ENCODE measurements around the gene DIS3L2. TPM values are rescaled to one million over a fixed set of nuclear protein-coding genes. Genes with fewer than 3 reads are reported as not detected.

DIS3L2 gene
- total RNA-seq, 4 donors from 2014 or later: 52.8 to 74.9 (median 61.8) TPM

DNA sequence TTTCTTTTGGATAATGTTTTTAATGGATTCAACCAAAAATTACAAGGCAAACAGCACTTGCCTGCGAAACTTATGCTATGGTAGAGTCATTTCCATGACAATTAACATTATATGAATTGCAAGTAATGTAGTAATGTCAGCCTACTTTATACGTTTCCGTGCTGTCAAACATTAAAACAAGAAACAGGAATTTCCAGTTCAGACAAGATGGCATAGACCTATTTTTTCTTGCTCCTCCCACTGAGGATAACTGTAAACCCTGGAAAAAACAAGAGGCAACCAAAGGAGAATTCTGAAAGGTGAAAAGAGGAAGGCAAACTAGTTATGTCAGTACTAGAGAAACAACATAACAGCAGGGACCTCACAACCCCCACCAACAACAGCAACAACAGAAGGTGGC lies 170.7 kb downstream of the DIS3L2 start:
- H3K4me1 ChIP-seq: peaks cover 0 to 10% (median 0%) of the 10 kb centered on the region in 4 donors
- H3K4me3 ChIP-seq: no peak overlapping the region
- no peak overlapping the region for H3K27ac ChIP-seq
- H3K27me3 ChIP-seq: no peaks in the 10 kb centered on the region
- no peak for TF ChIP-seq POLR2A (IDR thresholded peaks at IDR 0.05)
- no peaks in the 10 kb centered on the region for H3K9me3 ChIP-seq
- 85 to 96% methylated on average over 3 of the region's 3 CpGs for WGBS, 2 donors
- no peak for DNase-seq (ENCODE audit: low spot score in 2 of 2)
- peaks cover 0 to 38% (median 4%) of the 10 kb centered on the region in 3 donors for H3K36me3 ChIP-seq

DNA sequence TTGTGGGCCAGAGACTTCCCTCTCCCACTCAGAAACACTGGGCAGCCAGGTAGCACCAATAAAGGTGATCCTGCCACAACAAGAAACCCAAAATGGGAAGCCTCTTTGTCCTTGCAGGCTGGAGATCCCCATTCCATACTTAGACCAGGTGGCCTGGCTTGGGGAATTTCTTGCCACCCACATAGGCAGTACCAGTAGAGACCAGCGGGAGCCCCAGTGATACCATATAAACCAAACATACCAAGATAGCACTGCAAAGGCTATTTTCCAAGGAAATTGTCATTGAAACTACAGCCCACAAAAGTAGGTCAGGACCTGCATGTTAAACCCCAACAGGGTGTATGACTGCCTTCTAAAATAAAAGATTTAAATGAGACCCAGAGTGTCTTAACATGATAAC lies 171.6 kb downstream of the DIS3L2 start:
- Histone ChIP-seq H3K36me3 (peaks cover 0 to 38% (median 4%) of the 10 kb centered on the region in 3 donors), H3K27ac (no peak overlapping the region), H3K4me3 (no peak overlapping the region), H3K27me3 (no peaks in the 10 kb centered on the region), H3K4me1 (peaks cover 0 to 10% (median 0%) of the 10 kb centered on the region in 4 donors), H3K9me3 (no peaks in the 10 kb centered on the region)
- TF ChIP-seq, protein P1, sequence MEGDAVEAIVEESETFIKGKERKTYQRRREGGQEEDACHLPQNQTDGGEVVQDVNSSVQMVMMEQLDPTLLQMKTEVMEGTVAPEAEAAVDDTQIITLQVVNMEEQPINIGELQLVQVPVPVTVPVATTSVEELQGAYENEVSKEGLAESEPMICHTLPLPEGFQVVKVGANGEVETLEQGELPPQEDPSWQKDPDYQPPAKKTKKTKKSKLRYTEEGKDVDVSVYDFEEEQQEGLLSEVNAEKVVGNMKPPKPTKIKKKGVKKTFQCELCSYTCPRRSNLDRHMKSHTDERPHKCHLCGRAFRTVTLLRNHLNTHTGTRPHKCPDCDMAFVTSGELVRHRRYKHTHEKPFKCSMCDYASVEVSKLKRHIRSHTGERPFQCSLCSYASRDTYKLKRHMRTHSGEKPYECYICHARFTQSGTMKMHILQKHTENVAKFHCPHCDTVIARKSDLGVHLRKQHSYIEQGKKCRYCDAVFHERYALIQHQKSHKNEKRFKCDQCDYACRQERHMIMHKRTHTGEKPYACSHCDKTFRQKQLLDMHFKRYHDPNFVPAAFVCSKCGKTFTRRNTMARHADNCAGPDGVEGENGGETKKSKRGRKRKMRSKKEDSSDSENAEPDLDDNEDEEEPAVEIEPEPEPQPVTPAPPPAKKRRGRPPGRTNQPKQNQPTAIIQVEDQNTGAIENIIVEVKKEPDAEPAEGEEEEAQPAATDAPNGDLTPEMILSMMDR (IDR thresholded peaks at IDR 0.05): no peak
- TF ChIP-seq EP300 (IDR thresholded peaks at IDR 0.05): no peak
- TF ChIP-seq POLR2A (IDR thresholded peaks at IDR 0.05): no peak
- WGBS, 2 donors: 90 to 100% methylated on average over 1 of the region's 1 CpG
- DNase-seq (ENCODE audit: low spot score in 2 of 2): no peak

DNA sequence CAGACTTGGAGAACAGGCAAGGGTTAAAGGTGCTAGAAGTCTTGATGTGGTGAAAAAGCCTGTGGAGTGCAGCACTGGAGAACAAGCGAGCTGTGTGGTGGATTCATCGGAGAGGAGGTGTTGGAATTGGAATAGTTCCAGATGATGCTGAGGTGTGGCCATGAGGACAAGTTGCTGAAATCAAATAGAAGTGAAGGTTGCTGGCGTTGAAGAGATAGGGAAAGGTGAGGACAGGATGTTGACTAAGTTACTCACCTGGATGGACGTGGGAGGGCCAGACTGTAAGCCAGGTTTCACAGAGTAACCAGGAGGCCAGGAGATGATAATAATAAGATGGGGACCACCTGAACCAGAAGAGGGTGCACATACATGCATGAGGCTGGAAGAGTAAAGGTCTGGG lies 173.4 kb downstream of the DIS3L2 start:
- peaks cover 0 to 38% (median 4%) of the 10 kb centered on the region in 3 donors for H3K36me3 ChIP-seq
- 89 to 91% methylated on average over 4 of the region's 4 CpGs for WGBS, 2 donors
- H3K4me3 ChIP-seq: no peak overlapping the region
- DNase-seq (ENCODE audit: low spot score in 2 of 2): no peak
- peaks cover 0 to 6% (median 0%) of the 10 kb centered on the region in 4 donors for H3K4me1 ChIP-seq
- H3K27ac ChIP-seq: no peak overlapping the region
- H3K9me3 ChIP-seq: no peaks in the 10 kb centered on the region
- TF ChIP-seq, protein P1 (IDR thresholded peaks at IDR 0.05): no peak
- no peak for TF ChIP-seq POLR2A (IDR thresholded peaks at IDR 0.05)
- no peak for TF ChIP-seq EP300 (IDR thresholded peaks at IDR 0.05)
- no peaks in the 10 kb centered on the region for H3K27me3 ChIP-seq

DNA sequence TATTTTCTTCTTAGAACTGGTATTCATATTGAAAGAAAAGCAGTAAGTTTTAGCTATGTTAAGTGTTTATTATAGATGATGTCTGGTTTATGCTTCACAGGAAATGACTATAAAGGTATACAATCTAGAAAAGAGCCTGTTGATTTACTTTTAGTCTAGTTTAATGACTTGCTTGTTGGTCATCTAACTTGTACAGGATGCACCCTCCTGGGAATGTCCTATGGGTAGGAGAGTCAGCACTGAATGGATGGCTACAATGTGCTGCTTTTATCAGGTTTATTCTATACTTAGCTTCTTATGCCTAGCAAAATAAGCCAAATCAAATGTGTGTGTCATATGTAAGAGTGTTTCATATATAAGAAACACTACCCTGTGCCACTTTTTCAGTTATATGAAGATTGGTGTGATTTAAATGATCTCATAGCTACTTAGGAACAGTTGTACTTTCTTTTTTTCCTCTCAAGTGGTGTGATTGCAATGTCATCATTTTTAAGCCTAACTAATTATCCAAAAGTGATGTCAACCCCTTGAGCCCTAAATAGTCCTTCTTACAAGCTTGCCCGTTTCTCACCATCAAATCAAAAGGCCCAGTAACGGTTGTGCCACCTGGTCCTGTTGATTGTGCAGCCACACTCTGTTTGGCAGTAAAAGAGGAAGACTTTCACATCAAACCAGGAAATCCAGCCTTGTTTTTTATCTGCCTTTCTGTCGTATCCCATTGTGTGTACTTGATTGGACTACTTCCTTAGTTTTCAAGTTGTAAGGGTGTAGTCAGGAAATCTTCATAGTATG lies 176.0 kb downstream of the DIS3L2 start:
- Histone ChIP-seq H3K27me3 (no peaks in the 10 kb centered on the region), H3K4me1 (peaks cover 0 to 8% (median 0%) of the 10 kb centered on the region in 4 donors), H3K9me3 (no peaks in the 10 kb centered on the region), H3K36me3 (peaks cover 0 to 25% (median 4%) of the 10 kb centered on the region in 3 donors), H3K4me3 (no peak overlapping the region), H3K27ac (no peak overlapping the region)
- 65% methylated on average over 3 of the region's 3 CpGs for WGBS, 2 donors
- TF ChIP-seq EP300 (IDR thresholded peaks at IDR 0.05) (no peak), POLR2A (IDR thresholded peaks at IDR 0.05) (no peak)
- TF ChIP-seq, protein P1 (IDR thresholded peaks at IDR 0.05): no peak
- DNase-seq (ENCODE audit: low spot score in 2 of 2): no peak

DNA sequence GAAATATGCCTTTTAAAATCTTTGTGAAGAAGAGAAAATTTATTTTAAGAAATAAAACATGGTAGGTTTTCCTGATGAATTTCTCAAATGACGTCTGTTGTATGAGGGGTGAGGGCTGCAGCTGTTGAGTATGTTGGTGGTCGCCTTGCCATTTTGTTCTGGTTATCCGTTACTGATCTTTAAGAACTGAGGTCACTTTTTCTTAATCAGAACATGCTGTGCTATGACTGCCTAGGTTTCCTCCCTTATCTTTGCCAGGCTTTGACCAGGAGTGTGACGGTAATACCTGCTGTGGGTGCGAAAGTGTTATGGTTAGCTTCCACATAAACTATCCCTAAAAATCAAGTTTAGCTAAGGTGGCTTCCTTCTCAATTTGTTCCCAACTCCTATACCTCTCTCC lies 176.9 kb downstream of the DIS3L2 start:
- Histone ChIP-seq H3K4me1 (peaks cover 0 to 8% (median 0%) of the 10 kb centered on the region in 4 donors), H3K4me3 (no peak overlapping the region), H3K27me3 (no peaks in the 10 kb centered on the region), H3K36me3 (peaks cover 0 to 17% (median 0%) of the 10 kb centered on the region in 3 donors), H3K9me3 (no peaks in the 10 kb centered on the region), H3K27ac (no peak overlapping the region)
- TF ChIP-seq EP300 (IDR thresholded peaks at IDR 0.05) (no peak), POLR2A (IDR thresholded peaks at IDR 0.05) (no peak)
- TF ChIP-seq, protein P1 (IDR thresholded peaks at IDR 0.05): no peak
- no peak for DNase-seq (ENCODE audit: low spot score in 2 of 2)
- WGBS, 2 donors: 91 to 92% methylated on average over 5 of the region's 5 CpGs
